Keratinocyte (primary cell): Measurements from ENCODE around the gene RNF227. TPM values are rescaled to one million over a fixed set of nuclear protein-coding genes. Genes with fewer than 3 reads are reported as not detected.
A peak's percentile ranks its signal among the peaks of the same experiment; 100 is the strongest.

Source experiments
- DNase-seq: peaks from one replicate; pipeline ENCODE4 v3.0.0-alpha.2; 2011; ENCODE audit warnings: low read depth, missing footprints, low spot score
- FAIRE-seq: peaks from 2 replicates; lab custom pipeline; 2011; peaks lifted over from hg19 to GRCh38; lab: Jason Lieb, UNC
- H2AFZ ChIP-seq: 2 replicates; pipeline ENCODE4 v1.6.0; 2012; ENCODE audit warnings: low read length, control low read depth, inconsistent platforms; ENCODE audit not compliant: control insufficient read depth
- H3K27ac ChIP-seq: 2 replicates; pipeline ENCODE4 v1.5.1; 2011; ENCODE audit warnings: low read length; ENCODE audit not compliant: control insufficient read depth, insufficient read depth
- H3K27me3 ChIP-seq: 3 replicates; pipeline ENCODE4 v1.6.0; 2011; ENCODE audit warnings: low read length; ENCODE audit not compliant: control insufficient read depth, insufficient read depth; ENCODE audit errors: extremely low read depth
- H3K36me3 ChIP-seq, 2 experiments: 2 replicates in 1 of 2; 3 replicates in 1 of 2; pipeline ENCODE4 v1.5.1; 2011; ENCODE audit warnings: low read length in 2 of 2, mild to moderate bottlenecking in 1 of 2; ENCODE audit not compliant: control insufficient read depth in 2 of 2, insufficient read depth in 2 of 2; ENCODE audit errors: extremely low read depth in 1 of 2
- H3K4me1 ChIP-seq: 3 replicates; pipeline ENCODE4 v1.5.1; 2011; ENCODE audit warnings: low read length; ENCODE audit not compliant: control insufficient read depth, insufficient read depth; ENCODE audit errors: extremely low read depth
- H3K4me2 ChIP-seq: 3 replicates; pipeline ENCODE4 v1.6.0; 2011; ENCODE audit warnings: low read depth, low read length; ENCODE audit not compliant: control insufficient read depth, insufficient read depth; ENCODE audit errors: extremely low read depth
- H3K4me3 ChIP-seq, 3 experiments: fragments of 200-600 bp in 1 of 3; sonication (generic) in 1 of 3; 2 replicates in 2 of 3; 3 replicates in 1 of 3; pipeline ENCODE4 v1.5.1; 2011 to 2016; ENCODE audit warnings: low read length in 3 of 3, mild to moderate bottlenecking in 3 of 3, control low read depth in 2 of 3, inconsistent platforms in 1 of 3, low read depth in 1 of 3, mixed read lengths in 1 of 3, mixed run types in 1 of 3, moderate library complexity in 1 of 3; ENCODE audit not compliant: control insufficient read depth in 2 of 3, insufficient read depth in 2 of 3; ENCODE audit errors: extremely low read depth in 1 of 3
- H3K79me2 ChIP-seq: 2 replicates; pipeline ENCODE4 v1.6.0; 2012; ENCODE audit warnings: low read length; ENCODE audit not compliant: control insufficient read depth, insufficient read depth
- H3K9ac ChIP-seq: 3 replicates; pipeline ENCODE4 v1.6.0; 2011; ENCODE audit warnings: low read length; ENCODE audit not compliant: control insufficient read depth, insufficient read depth; ENCODE audit errors: extremely low read depth
- H3K9me1 ChIP-seq: 3 replicates; pipeline ENCODE4 v1.6.0; 2011; ENCODE audit warnings: low read length; ENCODE audit not compliant: control insufficient read depth, insufficient read depth; ENCODE audit errors: extremely low read depth
- H3K9me3 ChIP-seq: 2 replicates; pipeline ENCODE4 v1.5.1; 2012; ENCODE audit warnings: low read depth, low read length; ENCODE audit not compliant: control insufficient read depth
- H4K20me1 ChIP-seq: 3 replicates; pipeline ENCODE4 v1.6.0; 2011; ENCODE audit warnings: low read length; ENCODE audit not compliant: control insufficient read depth, insufficient read depth; ENCODE audit errors: extremely low read depth
- CTCF ChIP-seq, 3 experiments: IDR thresholded peaks in 1 of 3; conservative IDR thresholded peaks in 1 of 3; optimal IDR thresholded peaks in 1 of 3; 2 replicates in 2 of 3; 3 replicates in 1 of 3; pipeline versions ENCODE3 to v1.5.1; 2011; ENCODE audit warnings: low read length in 3 of 3, mild to moderate bottlenecking in 3 of 3, moderate library complexity in 2 of 3, control low read depth in 1 of 3, inconsistent platforms in 1 of 3; ENCODE audit not compliant: insufficient read depth in 2 of 3; ENCODE audit errors: extremely low read depth in 1 of 3
- EZH2 ChIP-seq: IDR thresholded peaks from one replicate; pipeline ENCODE4 v1.6.1; 2012; ENCODE audit warnings: inconsistent platforms, mild to moderate bottlenecking, low read length, moderate library complexity
- dilution Hi-C: fragments of 300-500 bp; cut with MboI; formaldehyde crosslinking; loops from one replicate; pipeline ENCODE4 v1.7.0; 2020; ENCODE audit warnings: low sequenced_read_pairs; ENCODE audit not compliant: extremely low pct_ligation_motif_present
- polyA plus RNA-seq, 5 experiments: library from polyadenylated mRNA; depleted of rRNA in 3 of 5; stranded (reverse) in 3 of 5; stranded (forward) in 1 of 5; unstranded in 1 of 5; fragments of >200 nt; gene quantifications; 1 replicate in 1 of 5; 2 replicates in 3 of 5; 3 replicates in 1 of 5; pipeline versions ENCODE4 v1.2.1 to v1.2.3, GENCODE V29; 2011 to 2012; ENCODE audit warnings: missing spikeins in 2 of 5, low read depth in 1 of 5, low replicate concordance in 1 of 5

RNF227 gene
- polyA plus RNA-seq, 1 donor (not counting 4 experiments of a cell fraction or from before 2014, with no cell fraction given), result 3.6 TPM

- no peak for TF ChIP-seq CTCF (optimal IDR thresholded peaks at IDR 0.05 in 1 of 3, IDR thresholded peaks at IDR 0.05 in 1 of 3, conservative IDR thresholded peaks at IDR 0.05 in 1 of 3; ENCODE audit: extremely low read depth in 1 of 3, insufficient read depth in 2 of 3, low read length in 3 of 3)
- TF ChIP-seq EZH2, result no peak
- Histone ChIP-seq H3K4me3 (no peak overlapping the region), H3K27ac (no peak overlapping the region), H3K9me3 (no peaks in the 10 kb centered on the region), H3K4me2 (peak overlapping the region; percentile 17), H3K27me3 (no peaks in the 10 kb centered on the region), H4K20me1 (no peaks in the 10 kb centered on the region), H3K36me3 (peaks cover 6 to 12% of the 10 kb centered on the region in 2 experiments), H3K4me1 (peaks cover 26% of the 10 kb centered on the region), H3K9ac (no peak overlapping the region), H3K79me2 (peaks cover 9% of the 10 kb centered on the region), H3K9me1 (no peaks in the 10 kb centered on the region), H2AFZ (no peak overlapping the region)
- DNase-seq (no peak), FAIRE-seq (no peak)
- dilution Hi-C loops, result no loop called here
Measured at GRCh38 chr17:7882629-7883028, 33.5 kb downstream of the RNF227 start.

GRCh38 chr17:7882068-7882467 lies 34.0 kb downstream of the RNF227 start:
- Histone ChIP-seq H3K9me3 (no peaks in the 10 kb centered on the region), H2AFZ (no peak overlapping the region), H3K4me1 (peaks cover 25% of the 10 kb centered on the region), H4K20me1 (no peaks in the 10 kb centered on the region), H3K27ac (no peak overlapping the region), H3K79me2 (peaks cover 9% of the 10 kb centered on the region), H3K36me3 (peaks cover 6 to 12% of the 10 kb centered on the region in 2 experiments), H3K27me3 (no peaks in the 10 kb centered on the region), H3K9ac (peak overlapping the region; percentile 19), H3K4me3 (no peak overlapping the region), H3K9me1 (no peaks in the 10 kb centered on the region), H3K4me2 (peak overlapping the region; percentile 17)
- no peak for FAIRE-seq
- no peak for DNase-seq
- dilution Hi-C loops, result no loop called here
- TF ChIP-seq CTCF (optimal IDR thresholded peaks at IDR 0.05 in 1 of 3, IDR thresholded peaks at IDR 0.05 in 1 of 3, conservative IDR thresholded peaks at IDR 0.05 in 1 of 3; ENCODE audit: extremely low read depth in 1 of 3, insufficient read depth in 2 of 3, low read length in 3 of 3) (no peak), EZH2 (no peak)
